ENCODE measurements around the gene CEBPB. TPM values are rescaled to one million over a fixed set of nuclear protein-coding genes. Genes with fewer than 3 reads are reported as not detected.

Gene CEBPB
- total and polyA plus RNA-seq, 4 donors, result 19.7 to 61.8 (median 29.2) TPM

- H3K9ac ChIP-seq (ENCODE audit: low read depth in 1 of 2, low read length in 2 of 2), result peak overlapping the region; percentile 76 to 93
- peak overlapping the region; percentile 51 to 79 (median 61) for H3K4me3 ChIP-seq (ENCODE audit: low read depth in 1 of 3, low read length in 3 of 3)
- 34% methylated on average over 4 of the region's 4 CpGs for WGBS
- H3K36me3 ChIP-seq (ENCODE audit: control insufficient read depth in 4 of 4, insufficient read depth in 3 of 4, low read depth in 1 of 4, low read length in 3 of 4), result peaks cover 0 to 3% (median 0%) of the 10 kb centered on the region in 4 donors
- H3K27me3 ChIP-seq (ENCODE audit: control insufficient read depth in 4 of 4, insufficient read depth in 4 of 4, low read length in 3 of 4), result no peaks in the 10 kb centered on the region
- peaks cover 7 to 23% (median 16%) of the 10 kb centered on the region in 4 donors for H3K4me1 ChIP-seq (ENCODE audit: control insufficient read depth in 4 of 4, insufficient read depth in 4 of 4, low read length in 3 of 4)
- DNase-seq (ENCODE audit: low spot score), result no peak
- H3K27ac ChIP-seq (ENCODE audit: low read depth in 1 of 2, low read length in 2 of 2), result peak overlapping the region; percentile 74 to 81
- no peak for TF ChIP-seq GABPA (IDR thresholded peaks at IDR 0.05 in 1 of 2, conservative IDR thresholded peaks at IDR 0.05 in 1 of 2)
- TF ChIP-seq YY1 (IDR thresholded peaks at IDR 0.05), result no peak
- TF ChIP-seq CTCF (IDR thresholded peaks at IDR 0.05; ENCODE audit: low read depth, low read length, missing input control), result peak; percentile 17
- no peak for TF ChIP-seq FOXA1 (IDR thresholded peaks at IDR 0.05)
- TF ChIP-seq ZBTB33 (IDR thresholded peaks at IDR 0.05), result no peak
- no peak for TF ChIP-seq HNF4A (conservative IDR thresholded peaks at IDR 0.05)
- no peak for TF ChIP-seq EGR1 (IDR thresholded peaks at IDR 0.05; ENCODE audit: low read depth in 2 of 2)
- peak; percentile 66 to 69 for TF ChIP-seq RAD21 (IDR thresholded peaks at IDR 0.05)
- TF ChIP-seq SP1 (IDR thresholded peaks at IDR 0.05), result no peak
- TF ChIP-seq REST (IDR thresholded peaks at IDR 0.05), result no peak
- TF ChIP-seq FOXA2 (IDR thresholded peaks at IDR 0.05), result no peak
- H3K9me3 ChIP-seq (ENCODE audit: control insufficient read depth in 4 of 4, low read length in 3 of 4), result no peaks in the 10 kb centered on the region
Observed at GRCh38 chr20:50152394-50153152, 38.1 kb upstream of the CEBPB start.

GRCh38 chr20:50153153-50153499, 37.5 kb upstream of the CEBPB start:
- no peaks in the 10 kb centered on the region for H3K27me3 ChIP-seq (ENCODE audit: control insufficient read depth in 4 of 4, insufficient read depth in 4 of 4, low read length in 3 of 4)
- H3K9me3 ChIP-seq (ENCODE audit: control insufficient read depth in 4 of 4, low read length in 3 of 4), result no peaks in the 10 kb centered on the region
- peak overlapping the region; percentile 51 to 79 (median 61) for H3K4me3 ChIP-seq (ENCODE audit: low read depth in 1 of 3, low read length in 3 of 3)
- H3K9ac ChIP-seq (ENCODE audit: low read depth in 1 of 2, low read length in 2 of 2), result peak overlapping the region; percentile 76 to 93
- WGBS, result 1% methylated on average over 18 of the region's 18 CpGs
- peaks cover 7 to 23% (median 16%) of the 10 kb centered on the region in 4 donors for H3K4me1 ChIP-seq (ENCODE audit: control insufficient read depth in 4 of 4, insufficient read depth in 4 of 4, low read length in 3 of 4)
- TF ChIP-seq ZBTB33 (IDR thresholded peaks at IDR 0.05) (no peak), REST (IDR thresholded peaks at IDR 0.05) (no peak), JUND (IDR thresholded peaks at IDR 0.05) (no peak), GABPA (IDR thresholded peaks at IDR 0.05 in 1 of 2, conservative IDR thresholded peaks at IDR 0.05 in 1 of 2) (no peak), FOXA2 (IDR thresholded peaks at IDR 0.05) (no peak), NR2F2 (IDR thresholded peaks at IDR 0.05) (no peak)
- TF ChIP-seq, protein P1, sequence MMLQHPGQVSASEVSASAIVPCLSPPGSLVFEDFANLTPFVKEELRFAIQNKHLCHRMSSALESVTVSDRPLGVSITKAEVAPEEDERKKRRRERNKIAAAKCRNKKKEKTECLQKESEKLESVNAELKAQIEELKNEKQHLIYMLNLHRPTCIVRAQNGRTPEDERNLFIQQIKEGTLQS (IDR thresholded peaks at IDR 0.05), result no peak
- peak overlapping the region; percentile 74 to 81 for H3K27ac ChIP-seq (ENCODE audit: low read depth in 1 of 2, low read length in 2 of 2)
- no peaks in the 10 kb centered on the region for H3K36me3 ChIP-seq (ENCODE audit: control insufficient read depth in 4 of 4, insufficient read depth in 3 of 4, low read depth in 1 of 4, low read length in 3 of 4)
- DNase-seq (ENCODE audit: low spot score), result no peak

All from liver (tissue), 9 donors.